Measurements from ENCODE around the gene ADGRV1.
"Not testable (repeated sequence)": the region's sequence is repeated elsewhere in the genome, so short reads cannot be mapped to it uniquely, and the experiment has no call there.

Gene ADGRV1

DNA sequence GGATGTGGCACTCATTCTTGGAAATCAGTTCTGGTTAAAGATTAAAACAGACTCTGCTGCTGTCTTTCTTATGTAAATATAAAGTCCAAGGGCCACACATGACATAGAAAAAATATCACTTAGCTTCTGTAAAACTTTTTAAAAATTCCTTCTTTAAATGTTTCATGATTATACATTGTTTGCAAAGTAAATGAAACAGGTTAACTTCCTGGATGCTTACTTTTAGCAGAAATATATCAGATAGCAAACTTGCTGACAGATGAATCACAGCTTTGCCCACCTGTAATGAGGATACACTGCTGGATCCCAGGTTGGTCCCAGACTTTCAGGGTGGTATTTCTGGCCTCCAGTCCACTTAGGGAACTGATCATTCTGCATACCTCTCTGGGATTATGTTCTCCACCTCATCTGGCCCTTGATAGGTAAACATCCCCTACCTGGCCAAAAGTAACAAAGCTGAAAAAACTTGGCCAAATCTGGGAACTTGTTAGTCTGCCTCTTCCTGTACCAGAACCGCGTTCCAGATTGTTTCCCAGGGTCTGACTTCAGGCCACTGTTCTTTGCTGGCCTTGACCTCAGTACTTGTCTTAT is 340.5 kb downstream of the ADGRV1 start:
- DNase-seq (ENCODE audit: low read depth in 4 of 4, low spot score in 1 of 4) = no peak

DNA sequence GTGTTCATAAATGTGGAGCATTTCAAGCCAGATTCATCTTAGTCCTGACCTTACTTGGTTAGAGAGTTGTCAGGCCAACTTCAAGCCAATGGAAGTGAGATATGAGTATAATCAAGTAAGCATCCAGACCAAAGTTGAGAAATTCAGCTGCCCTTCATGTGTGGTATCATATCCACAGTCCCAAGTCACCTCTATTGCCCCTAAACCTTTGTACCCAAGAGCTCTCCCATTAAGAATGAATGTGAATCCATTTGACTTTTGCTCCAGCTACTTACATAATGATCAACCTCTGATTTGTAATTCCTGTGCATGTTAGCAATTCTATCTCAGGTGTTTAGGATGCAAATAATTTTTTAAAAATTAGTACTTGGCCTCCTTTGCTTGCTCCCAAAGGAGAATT is 342.7 kb downstream of the ADGRV1 start:
- no peak for DNase-seq (ENCODE audit: low read depth in 4 of 4, low spot score in 1 of 4)

DNA sequence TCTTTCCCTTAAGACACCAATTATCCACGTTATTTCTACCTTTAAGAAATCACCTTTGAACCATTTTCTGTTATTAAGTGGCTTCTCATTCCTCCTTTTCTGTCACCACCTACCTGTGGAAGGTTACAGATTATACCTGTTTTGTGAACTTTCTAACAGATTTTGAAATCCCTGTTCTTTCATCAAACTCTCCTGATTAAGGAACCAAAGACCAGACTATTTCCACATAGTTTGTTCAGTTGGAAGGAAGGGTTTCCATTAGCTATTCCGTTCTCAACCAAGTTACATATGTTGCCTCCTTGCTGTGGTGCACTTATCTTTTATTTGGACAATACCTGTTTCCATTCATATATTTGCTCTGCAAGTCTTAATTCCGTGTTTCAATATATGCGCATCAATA is 343.6 kb downstream of the ADGRV1 start:
- no peak for DNase-seq (ENCODE audit: low read depth in 4 of 4, low spot score in 1 of 4)

DNA sequence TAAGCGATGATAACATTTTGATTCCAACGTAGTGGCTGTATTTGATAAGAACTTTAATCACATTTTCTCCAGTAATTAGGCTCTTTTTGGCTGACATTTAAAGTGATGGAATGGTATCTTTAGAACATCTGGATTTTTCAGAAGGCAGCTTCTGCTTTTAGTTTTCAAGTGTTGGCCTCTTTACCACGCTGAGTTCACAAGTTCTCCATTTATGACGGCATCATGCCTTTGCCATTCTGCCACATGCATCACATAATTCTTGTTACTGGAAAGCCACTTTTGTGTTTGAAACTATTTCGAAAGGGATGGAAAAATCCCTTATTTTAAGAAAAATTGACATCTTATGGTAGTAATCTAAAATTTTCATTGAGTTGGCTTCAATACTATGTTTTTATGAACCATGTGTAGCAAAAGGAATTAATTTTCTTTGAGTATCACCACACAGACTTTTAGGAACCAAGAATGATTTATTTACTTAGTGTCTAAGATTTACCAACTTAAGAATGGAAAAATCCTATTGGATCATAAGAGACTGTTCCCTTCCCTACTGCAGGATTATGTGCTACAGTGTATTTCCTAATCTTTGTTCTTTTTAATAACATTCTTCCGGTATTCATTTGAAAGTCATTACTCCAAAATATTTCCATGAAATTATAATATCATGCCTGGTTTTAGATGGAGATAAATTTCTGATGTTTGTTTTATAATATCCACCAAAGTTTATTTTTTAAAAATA is 344.2 kb downstream of the ADGRV1 start:
- DNase-seq (ENCODE audit: low read depth in 4 of 4, low spot score in 1 of 4) = no peak

DNA sequence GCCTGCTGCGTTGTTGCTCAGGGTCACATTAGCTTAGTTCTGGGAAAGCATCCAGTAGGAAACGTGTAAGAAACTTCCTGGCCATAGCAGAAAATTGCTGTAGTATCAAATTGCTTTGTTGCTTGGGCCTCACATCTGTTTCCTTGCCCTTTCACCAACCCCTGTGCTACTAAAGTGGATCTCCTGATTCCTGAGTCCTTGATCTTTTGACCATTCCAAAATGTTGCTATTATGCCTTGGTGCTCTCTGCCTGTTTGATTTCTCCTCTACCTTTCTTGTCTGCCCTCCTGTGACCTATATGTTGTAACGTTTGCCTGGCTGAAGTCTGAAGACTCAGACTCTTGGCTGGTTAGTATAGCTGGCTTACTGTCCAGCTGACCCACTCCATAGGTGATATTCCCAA is 350.5 kb downstream of the ADGRV1 start:
- DNase-seq (ENCODE audit: low read depth in 4 of 4, low spot score in 1 of 4) = no peak

DNA sequence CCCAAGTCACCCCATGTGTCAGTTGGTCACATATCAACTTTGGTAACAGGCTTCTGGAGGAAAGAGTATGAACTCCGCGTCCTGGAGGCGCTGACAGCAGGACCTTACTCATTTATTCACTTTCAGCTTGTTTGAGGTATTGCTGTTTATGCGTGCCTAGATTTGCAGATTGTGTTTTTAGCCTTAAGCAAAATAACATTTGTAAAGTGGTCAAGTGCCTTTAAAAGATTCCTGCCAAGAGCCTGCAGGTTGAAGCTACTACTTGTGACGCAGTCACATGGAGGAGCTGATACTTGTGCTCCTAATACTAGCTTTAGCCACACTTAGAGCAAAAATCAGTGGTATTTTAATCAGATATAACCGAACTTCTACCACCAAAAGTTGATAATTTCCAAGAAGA is 351.3 kb downstream of the ADGRV1 start:
- no peak for DNase-seq (ENCODE audit: low read depth in 4 of 4, low spot score in 1 of 4)

DNA sequence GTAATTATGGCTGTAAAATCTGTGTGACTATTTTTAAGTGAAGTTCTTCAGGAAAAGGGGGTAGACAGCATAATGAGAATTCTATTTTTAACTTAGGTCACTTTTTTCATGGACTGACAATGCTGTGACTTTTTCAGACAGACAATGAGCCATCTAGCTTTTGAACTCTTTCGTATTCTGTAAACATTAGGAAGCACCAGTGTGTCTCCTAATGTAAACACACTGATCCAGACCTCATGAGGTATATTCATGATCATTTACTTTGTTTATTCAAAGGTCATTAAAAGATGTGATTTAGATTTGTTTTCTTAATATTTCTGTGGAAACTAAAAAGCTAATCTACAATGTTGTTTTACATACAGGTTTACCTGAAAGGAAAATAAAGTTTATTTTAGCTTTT is 352.6 kb downstream of the ADGRV1 start:
- DNase-seq (ENCODE audit: low read depth in 4 of 4, low spot score in 1 of 4) = no peak

DNA sequence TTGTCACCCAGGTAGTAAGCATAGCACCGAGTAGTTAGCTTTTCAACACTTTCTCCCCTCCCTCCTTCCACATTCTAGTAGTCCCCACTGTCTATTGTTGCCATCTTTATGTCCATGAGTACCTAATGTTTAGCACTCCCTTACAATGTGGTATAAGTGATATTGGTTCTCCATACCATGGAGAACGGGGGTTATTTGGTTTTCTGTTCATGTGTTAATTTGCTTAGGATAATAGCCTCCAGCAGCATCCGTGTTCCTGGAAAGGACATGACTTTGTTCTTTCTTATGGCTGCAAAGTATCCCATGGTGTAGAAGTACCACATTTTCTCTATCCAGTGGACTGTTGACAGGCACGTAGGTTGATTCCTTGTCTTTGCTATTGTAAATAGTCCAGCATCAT is 353.9 kb downstream of the ADGRV1 start:
- DNase-seq (ENCODE audit: low read depth in 4 of 4, low spot score in 1 of 4) = no peak

DNA sequence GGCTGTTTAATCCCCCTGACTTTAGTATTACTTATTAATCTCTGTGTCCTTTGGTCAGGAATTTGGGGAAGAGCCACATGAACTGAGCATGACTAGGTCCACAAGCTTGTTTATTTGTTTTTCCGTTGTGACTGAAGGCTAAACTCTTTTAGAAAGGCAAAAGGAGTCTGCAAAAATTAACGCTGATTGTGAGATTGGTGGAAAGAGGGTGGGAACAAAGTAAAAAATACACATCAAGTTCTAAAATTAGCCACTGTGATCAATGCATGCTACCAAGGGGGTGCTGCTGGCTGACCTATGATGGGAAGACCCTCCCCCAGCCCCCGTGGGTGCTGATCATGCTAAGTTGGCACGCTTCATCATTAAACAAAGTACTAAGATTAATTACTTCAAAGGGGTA is 356.8 kb downstream of the ADGRV1 start:
- DNase-seq (ENCODE audit: low read depth in 4 of 4, low spot score in 1 of 4) = no peak

DNA sequence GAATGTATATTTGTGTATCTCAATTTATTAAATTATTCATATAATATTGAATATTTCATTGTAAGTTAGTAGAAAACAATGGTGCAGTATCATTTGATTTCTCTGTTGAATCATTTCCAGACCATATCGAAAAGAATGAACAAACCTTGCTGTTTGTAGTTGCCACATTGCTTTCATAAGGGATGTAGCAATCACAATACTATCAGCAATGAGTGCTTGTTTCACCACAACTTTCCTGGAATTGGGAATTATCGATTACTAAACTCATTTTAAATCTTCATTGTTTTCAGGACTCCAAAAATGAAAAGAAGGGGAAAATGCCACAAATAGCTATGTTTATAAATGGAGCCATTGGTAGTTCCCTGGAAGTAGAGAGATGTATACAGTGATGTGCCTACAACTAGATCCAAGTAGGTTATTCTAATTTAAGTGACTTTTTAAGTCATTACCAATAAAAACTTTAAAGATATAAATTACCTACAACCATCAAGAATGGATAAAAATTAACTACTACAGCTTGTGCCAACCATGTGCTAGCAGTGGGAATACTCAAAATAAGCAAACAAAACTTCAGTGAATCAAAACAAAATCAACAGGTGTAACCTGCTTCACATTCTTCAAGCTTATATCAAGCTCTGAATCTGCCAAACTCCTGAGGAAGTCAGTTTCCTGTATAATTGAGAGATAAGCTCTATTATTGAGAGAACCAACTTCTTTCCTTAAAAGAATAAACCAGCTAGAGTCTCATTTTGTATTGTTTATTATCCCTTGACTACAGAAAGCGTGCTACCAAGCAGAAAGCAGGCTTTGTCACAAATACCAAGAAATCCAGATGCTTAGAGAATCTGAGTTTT is 358.6 kb downstream of the ADGRV1 start:
- DNase-seq (ENCODE audit: low read depth in 4 of 4, low spot score in 1 of 4) = no peak

DNA sequence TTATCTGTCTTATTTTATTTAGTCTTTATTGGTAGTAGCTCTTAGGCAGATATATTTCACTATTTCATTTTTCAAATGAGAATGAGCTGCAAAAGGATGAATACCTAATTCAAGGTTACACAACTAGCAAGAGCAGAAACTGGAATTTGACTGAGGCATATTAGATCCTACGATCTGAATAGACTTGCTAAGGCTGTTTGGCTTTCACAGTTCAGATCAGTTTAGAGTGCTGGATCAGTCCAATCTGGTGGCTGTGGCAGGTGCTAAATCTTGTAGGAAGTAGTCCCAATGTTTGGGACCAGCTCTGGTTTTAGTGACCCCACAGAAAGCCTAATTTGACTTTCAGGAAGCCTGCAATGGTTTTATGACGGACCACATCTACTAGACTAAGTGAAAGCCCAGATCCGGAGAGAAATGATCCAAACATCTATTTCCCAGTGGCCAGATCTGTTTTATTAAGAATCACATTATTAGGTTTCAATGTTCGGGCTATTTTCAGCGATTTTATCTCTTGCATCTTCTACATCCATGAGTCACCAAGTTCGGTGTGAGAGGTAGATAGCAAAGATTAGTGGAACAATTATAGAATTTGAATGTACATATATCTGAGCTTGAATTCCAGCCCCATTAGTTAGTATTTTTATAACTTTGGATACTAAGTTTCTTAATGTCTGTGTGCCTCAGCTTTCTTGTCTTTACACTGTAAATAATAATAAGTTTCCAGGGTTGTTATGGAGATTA is 359.5 kb downstream of the ADGRV1 start:
- DNase-seq (ENCODE audit: low read depth in 4 of 4, low spot score in 1 of 4) = no peak

DNA sequence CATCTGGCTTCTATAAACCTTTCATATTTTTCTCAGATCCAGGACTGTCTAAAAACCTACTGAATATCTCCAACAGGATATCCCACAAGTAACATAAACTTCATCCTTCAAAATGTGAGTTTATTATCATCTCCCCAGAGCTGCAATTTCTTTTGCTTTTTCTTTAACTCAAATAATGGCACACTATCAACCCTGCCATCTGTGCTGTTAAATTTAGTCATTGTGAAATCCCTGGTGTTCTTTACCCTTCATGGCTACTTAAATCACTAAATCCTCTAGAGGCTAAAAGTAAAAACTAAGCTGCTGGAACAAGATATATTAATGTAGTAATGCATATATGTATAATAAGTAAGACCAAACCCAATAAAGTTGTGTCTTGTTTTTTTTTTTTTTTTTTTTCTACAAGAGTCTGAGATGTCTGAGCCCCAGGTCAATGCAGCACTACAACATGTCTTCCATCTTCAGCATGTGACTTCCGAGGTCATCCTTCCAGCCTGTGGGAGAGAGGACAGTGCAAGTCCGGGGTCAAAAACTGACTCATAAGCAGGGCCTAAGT is 362.9 kb downstream of the ADGRV1 start:
- no peak for DNase-seq (ENCODE audit: low read depth in 4 of 4, low spot score in 1 of 4)

DNA sequence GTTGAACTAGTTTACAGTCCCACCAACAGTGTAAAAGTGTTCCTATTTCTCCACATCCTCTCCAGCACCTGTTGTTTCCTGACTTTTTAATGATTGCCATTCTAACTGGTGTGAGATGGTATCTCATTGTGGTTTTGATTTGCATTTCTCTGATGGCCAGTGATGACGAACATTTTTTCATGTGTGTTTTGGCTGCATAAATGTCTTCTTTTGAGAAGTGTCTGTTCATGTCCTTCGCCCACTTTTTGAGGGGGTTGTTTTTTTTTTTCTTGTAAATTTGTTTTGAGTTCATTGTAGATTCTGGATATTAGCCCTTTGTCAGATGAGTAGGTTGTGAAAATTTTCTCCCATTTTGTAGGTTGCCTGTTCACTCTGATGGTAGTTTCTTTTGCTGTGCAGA is 365.6 kb downstream of the ADGRV1 start:
- not testable (repeated sequence) for DNase-seq (ENCODE audit: low read depth in 4 of 4, low spot score in 1 of 4)

DNA sequence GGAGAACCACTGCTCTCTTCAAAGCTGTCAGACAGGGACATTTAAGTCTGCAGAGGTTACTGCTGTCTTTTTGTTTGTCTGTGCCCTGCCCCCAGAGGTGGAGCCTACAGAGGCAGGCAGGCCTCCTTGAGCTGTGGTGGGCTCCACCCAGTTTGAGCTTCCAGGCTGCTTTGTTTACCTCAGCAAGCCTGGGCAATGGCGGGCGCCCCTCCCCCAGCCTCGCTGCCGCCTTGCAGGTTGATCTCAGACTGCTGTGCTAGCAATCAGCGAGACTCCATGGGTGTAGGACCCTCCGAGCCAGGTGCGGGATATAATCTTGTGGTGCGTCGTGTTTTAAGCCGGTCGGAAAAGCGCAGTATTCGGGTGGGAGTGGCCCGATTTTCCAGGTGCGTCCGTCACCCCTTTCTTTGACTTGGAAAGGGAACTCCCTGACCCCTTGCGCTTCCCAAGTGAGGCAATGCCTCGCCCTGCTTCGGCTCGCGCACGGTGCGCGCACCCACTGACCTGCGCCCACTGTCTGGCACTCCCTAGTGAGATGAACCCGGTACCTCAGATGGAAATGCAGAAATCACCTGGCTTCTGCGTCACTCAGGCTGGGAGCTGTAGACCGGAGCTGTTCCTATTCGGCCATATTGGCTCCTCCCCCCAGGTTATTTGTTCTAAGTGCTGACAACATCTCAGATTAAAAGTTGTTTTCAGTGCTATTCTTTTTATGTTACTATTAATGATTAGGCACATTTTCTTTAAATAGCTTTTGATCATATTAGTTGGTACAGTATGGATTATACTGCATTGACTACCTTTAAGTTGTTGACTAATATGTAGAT is 370.6 kb downstream of the ADGRV1 start:
- not testable (repeated sequence) for DNase-seq (ENCODE audit: low read depth in 4 of 4, low spot score in 1 of 4)

DNA sequence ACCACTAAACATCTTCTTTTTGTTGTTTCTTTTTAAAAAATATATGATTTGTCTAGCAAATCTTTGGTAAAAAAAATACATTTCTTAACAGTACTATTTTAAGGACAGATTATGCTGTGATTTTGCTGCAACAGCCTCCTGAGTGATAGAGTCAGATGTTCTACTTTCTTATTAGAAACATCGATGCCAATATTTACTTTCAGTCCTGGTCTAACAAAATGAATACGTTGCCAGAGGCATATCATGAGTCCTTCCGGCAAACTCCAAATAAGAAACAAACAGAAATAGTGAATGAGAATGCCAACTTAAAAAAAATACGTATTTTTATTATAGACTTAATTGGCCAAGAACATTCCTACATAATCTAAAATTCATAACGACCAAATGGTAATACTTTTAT is 371.5 kb downstream of the ADGRV1 start:
- DNase-seq (ENCODE audit: low read depth in 4 of 4, low spot score in 1 of 4) = no peak

DNA sequence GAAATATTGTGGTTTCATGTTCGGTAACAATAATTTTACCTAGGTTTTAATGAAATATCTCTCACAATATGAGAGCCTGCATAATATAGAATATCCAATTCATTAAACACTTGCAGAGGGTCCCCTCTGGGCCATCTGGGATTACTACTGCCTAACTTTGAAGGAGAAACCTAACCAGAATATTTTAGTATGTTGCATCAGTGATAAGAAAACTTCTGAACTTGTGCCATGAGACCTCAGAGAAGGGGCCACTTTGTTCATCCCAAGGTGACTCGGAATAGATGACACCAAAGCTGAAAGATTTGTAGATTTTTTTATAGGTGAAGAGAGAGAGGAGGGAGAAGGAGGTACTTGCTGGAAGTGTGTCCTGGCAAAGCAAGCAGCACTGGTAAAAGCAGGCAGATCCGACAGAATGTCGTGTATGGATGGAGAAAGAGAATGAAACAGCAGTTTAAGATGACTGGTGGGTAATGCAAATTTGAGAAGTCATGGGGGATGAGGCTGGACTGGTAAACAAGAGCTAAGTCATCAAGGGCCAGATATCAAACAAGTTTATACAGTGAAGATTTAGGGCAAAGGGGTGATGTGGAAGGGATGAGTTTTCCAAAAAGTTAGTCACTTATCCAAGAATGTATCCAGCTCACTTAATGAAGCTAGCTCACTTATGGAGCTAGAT is 372.3 kb downstream of the ADGRV1 start:
- DNase-seq (ENCODE audit: low read depth in 4 of 4, low spot score in 1 of 4) = no peak

DNA sequence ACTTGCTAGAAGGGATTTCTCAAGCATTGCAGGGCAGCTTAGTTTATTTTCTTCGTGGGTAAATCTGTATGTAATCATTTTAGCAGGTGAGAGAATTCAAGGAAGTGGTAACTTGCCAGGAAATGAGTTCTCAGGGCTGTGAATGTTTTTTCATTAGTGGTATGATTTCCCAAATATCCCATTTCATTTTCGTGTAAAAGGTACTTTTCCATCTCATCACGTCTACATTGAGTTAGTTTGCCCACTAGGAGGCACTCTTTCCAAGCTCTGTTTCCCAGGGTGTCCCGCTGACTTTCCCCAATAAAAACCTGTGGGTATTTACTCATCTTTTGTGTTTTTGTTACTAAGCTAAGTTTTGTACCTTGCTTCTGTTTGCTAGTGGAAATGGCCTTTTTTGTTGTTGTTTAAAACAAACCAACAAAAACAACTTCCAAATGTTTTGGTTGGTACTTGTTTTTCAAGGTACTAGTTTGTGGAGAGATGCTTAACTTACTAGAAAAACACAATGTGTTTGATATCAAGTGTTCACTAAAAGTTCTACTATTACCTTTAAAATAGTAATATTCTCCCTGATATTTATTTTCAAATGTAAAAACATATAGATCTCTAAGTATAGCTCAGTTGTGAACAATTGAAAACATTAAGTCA is 373.6 kb downstream of the ADGRV1 start:
- peak in 2 of 4 experiments; percentile 5 to 12 for DNase-seq (ENCODE audit: low read depth in 4 of 4, low spot score in 1 of 4)

DNA sequence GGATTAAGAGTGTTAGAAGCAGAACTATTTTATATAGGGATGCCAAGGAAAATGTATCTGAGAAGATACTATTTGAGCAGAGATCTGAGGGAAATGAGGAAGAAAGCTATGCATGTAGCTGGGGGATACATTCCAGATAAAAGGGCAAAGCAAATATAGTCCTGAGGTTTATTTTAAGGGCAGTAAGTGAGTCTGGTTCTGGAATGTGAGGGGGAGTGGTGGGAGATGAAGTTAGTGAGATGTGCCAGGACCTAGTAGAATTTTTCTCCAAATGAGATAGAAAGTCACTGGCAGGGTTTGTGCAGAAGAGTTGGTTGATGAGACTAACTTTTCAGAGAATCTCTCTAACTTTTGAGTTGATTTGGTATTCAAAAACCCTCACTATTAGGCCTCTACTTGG is 374.7 kb downstream of the ADGRV1 start:
- DNase-seq (ENCODE audit: low read depth in 4 of 4, low spot score in 1 of 4) = no peak

DNA sequence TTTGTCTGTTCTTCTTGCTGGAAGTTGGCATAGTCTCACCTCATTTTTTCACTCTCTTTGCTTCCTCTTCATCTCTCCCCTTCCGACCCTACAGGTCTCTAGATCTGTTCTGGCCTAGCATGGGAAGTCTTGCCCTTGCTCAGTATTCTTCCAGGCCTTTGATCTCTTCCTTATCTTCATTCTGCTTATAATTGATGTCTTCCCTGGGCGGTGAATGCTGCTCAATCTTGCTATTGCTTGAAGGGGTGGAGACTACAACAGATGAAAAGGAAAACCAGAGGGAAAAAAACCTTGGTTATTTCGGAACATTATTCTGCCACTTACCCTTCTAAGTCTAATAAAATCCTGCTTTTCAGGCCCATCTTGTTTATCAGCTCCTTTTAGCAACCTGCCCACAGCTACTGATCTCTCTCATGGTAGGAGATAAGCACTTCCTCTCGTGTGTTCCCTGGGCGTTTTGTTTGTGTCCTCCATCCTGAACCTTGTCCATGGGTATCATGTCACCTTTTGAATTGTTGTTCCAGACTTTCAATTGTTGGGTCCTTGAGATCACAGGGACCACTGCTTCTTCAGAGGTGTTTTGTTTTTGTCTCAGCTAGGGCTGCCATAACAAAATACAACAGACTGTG is 375.6 kb downstream of the ADGRV1 start:
- DNase-seq (ENCODE audit: low read depth in 4 of 4, low spot score in 1 of 4) = no peak
